HUES6 (cell line): ENCODE data around the gene NSMF.
"Not testable (repeated sequence)": the region's sequence is repeated elsewhere in the genome, so short reads cannot be mapped to it uniquely, and the experiment has no call there.

Experiments used
- H3K27ac ChIP-seq: 2 replicates; pipeline ENCODE4 v1.7.0; 2013; ENCODE audit warnings: low read depth, mild to moderate bottlenecking, low read length, inconsistent platforms
- H3K27me3 ChIP-seq: 2 replicates; pipeline ENCODE4 v1.6.1; 2013; ENCODE audit warnings: low read length; ENCODE audit not compliant: control insufficient read depth, insufficient read depth
- H3K36me3 ChIP-seq: 2 replicates; pipeline ENCODE4 v1.6.1; 2013; ENCODE audit warnings: low read length; ENCODE audit not compliant: control insufficient read depth, insufficient read depth
- H3K4me1 ChIP-seq: 2 replicates; pipeline ENCODE4 v1.6.1; 2013; ENCODE audit warnings: low read length; ENCODE audit not compliant: control insufficient read depth, insufficient read depth
- H3K4me3 ChIP-seq: 2 replicates; pipeline ENCODE4 v1.5.1; 2013; ENCODE audit warnings: low read depth, low read length
- H3K9ac ChIP-seq: one replicate; pipeline ENCODE4 v1.6.1; 2013; ENCODE audit warnings: mild to moderate bottlenecking, low read length
- H3K9me3 ChIP-seq: 2 replicates; pipeline ENCODE4 v1.6.1; 2013; ENCODE audit warnings: low read depth, low read length; ENCODE audit not compliant: control insufficient read depth, insufficient read depth

Gene NSMF

DNA sequence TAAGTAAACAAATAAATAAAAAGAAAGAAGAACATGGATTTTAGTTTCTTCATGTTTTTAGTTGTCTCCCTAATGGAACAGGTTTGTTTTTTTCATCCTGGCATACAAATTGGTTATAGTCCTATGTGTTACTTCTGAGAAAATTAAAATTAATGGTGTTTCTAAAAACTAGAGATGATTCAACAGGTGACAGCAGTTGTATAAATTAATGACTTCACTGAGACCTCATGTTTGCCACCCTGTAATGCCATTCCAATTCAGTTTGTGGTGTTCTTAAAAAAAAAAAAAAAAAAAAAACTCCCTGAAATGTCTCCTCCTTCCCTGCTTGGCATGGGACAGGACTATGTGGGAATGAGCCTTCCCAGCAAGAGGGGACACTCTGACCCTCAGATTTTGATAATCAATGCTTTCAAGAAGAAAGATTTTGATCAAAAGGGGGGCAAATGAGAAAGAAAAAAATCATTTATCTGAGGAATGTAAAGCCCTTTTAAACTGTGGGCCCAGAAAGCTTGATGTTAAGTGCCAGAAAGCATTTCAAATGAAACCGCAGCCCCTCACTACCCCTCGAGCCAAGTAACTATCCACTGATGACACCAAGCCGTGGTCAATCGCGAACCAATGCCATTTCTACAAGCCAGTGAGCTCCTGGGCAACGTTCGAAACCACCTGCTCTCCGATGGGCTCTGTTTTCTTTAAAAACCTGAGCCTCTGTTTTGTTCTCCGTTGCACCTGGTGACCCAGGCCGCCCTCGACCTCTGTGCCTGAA lies 37.1 kb downstream of the NSMF start:
- Histone ChIP-seq H3K4me3 (peak overlapping the region; percentile 91), H3K27ac (peak overlapping the region; percentile 56; the same call in 1 of the 2 replicates), H3K9ac (peak overlapping the region; percentile 27), H3K4me1 (no peaks in the 10 kb centered on the region), H3K36me3 (no peaks in the 10 kb centered on the region), H3K27me3 (peaks cover 17% of the 10 kb centered on the region), H3K9me3 (no peaks in the 10 kb centered on the region)

DNA sequence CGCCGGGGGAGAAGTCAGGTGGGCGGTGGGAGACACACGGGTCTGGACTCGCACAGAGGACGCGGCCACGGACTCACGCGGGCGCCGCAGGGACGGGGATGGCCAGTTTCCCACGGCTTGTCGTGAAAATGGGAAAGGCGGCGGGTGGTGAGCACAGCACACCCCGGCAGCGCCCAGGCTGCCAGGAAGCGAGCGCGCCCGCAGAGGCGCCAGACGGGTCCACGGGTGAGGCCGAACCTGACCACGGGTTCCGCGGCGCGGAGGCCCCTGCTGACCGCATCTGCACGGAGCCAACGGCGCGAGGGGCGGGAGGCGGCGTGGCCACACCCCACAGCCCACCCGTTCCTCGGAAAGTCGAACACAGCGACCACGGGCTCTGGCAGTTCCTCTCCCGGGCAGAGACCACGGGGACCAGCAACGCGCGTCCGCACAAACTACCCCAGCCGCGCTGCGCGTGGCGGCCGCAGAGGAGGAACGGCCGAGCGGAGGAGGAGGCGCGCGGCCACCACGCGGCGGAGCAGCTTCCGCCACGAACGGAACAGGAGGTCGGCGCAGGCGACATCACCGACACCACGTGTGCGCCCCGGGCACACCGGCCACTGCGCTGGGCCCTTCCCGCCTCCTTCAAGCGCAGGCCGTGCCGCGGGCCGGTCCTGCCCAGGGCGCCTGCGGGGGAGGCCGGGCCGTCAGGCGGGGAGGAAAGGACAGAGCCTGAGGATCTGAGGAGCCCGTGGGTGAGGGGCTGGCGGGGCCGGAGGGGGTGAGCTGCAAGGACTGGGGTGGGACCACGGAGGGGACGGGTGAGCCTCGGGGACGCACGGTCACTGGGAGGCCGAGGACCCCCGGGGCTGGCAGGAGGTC lies 41.7 kb downstream of the NSMF start:
- H3K27ac ChIP-seq: no peak overlapping the region
- no peaks in the 10 kb centered on the region for H3K36me3 ChIP-seq
- H3K4me1 ChIP-seq: no peaks in the 10 kb centered on the region
- H3K27me3 ChIP-seq: no peaks in the 10 kb centered on the region
- H3K9ac ChIP-seq: no peak overlapping the region
- no peaks in the 10 kb centered on the region for H3K9me3 ChIP-seq
- no peak overlapping the region for H3K4me3 ChIP-seq

DNA sequence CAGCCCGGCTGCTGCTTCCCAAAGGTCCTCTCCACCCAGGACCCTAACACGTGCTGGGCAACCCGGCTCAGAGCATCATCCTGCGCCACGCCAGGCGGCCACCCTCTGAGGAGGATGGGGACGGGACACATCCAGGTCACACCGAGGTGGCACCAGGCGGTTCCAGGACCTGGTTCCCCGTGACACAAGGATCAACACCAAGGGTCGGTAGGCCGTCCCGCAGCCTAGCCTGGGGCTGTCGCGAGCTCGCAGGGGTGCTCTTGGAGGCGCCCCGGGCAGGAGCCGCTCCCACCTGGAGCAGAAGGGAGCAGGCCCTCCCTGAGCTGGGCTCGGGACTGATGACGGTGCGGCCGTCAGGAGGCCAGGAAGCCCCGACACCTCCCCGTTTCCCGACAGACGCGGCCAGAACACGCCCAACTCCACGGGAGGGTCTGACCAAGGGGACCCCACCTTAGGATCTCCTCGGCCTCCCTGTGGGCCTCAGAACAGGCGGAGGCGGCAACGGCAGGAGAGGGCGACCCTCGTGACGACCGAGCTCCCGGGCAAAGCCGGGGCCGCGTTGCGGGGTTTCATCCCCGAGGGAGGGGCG lies 42.5 kb downstream of the NSMF start:
- Histone ChIP-seq H3K9me3 (no peaks in the 10 kb centered on the region), H3K27ac (no peak overlapping the region), H3K4me3 (no peak overlapping the region), H3K9ac (no peak overlapping the region), H3K36me3 (no peaks in the 10 kb centered on the region), H3K27me3 (no peaks in the 10 kb centered on the region), H3K4me1 (peaks cover 3% of the 10 kb centered on the region; the same call in 1 of the 2 replicates)

DNA sequence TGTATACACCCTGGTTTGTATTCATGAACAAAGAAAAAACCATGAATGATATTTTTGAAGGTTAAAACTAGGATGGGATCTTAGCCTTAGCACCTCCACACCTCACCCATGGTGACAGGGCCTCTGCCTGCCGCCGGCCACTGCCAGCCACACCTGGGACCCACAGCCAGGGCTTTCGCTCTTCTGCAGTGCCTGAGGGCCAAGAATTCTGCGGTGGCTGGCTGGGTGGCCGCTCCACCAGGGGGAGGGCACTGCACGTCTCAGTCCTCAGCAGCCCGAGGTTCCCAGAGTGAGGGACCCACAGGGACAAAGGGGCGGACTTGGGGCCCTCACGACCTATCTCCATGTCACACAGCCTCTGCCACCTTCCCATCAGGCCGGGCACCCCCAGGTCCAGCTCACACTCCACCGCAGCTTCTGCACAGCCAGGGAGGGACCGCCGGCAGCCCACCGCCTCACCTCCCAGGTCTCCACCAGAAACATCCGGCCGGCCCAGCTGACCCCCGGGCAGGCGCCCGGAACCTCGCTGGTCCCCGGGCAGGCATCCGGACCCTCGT lies 43.0 kb downstream of the NSMF start:
- Histone ChIP-seq H3K4me1 (peaks cover 3% of the 10 kb centered on the region; the same call in 1 of the 2 replicates), H3K9ac (no peak overlapping the region), H3K27me3 (no peaks in the 10 kb centered on the region), H3K9me3 (no peaks in the 10 kb centered on the region), H3K4me3 (no peak overlapping the region), H3K27ac (no peak overlapping the region), H3K36me3 (no peaks in the 10 kb centered on the region)

DNA sequence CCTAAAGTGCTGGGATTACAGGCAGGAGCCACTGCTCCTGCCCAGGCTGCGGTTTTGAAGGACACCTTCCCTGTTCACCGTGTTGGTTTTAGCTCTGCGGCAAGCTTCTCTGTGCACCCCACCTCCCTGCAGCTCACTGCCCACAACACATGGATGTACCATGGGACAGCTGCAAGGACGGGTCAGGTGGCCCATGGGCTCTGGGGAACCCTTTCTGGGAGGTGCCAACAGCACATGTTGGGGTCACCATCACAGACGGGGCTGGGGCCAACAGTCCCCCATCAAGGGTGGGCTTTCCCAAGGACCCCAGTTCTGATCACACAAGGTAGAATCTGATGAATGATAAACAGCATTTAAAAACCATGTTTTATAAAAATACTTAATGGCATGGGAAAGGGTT lies 43.7 kb downstream of the NSMF start:
- Histone ChIP-seq H3K9ac (no peak overlapping the region), H3K36me3 (no peaks in the 10 kb centered on the region), H3K4me3 (no peak overlapping the region), H3K9me3 (no peaks in the 10 kb centered on the region), H3K4me1 (peaks cover 3% of the 10 kb centered on the region; the same call in 1 of the 2 replicates), H3K27me3 (no peaks in the 10 kb centered on the region), H3K27ac (no peak overlapping the region)

DNA sequence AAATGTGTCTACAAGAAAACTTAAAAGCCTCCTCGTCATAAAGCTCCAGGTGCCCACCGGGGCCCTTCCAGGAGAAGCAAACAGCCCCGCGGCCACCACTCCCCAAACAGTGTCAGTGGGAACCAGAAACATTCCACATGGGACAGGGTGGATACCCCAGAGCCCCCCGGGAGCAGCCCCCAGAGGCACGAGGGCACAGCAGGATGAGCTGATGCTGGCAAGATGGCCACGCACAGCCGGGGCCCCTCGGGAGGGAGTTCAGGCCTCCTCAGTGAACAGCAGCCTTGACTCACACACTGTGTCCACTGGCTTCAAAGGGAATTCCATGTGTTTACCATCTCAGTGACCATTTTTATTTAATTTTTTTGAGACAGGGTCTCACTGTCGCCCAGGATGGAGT lies 46.7 kb downstream of the NSMF start:
- Histone ChIP-seq H3K27ac (no peak overlapping the region), H3K36me3 (no peaks in the 10 kb centered on the region), H3K4me3 (no peak overlapping the region), H3K4me1 (peaks cover 3% of the 10 kb centered on the region), H3K9me3 (no peaks in the 10 kb centered on the region), H3K9ac (no peak overlapping the region), H3K27me3 (no peaks in the 10 kb centered on the region)

DNA sequence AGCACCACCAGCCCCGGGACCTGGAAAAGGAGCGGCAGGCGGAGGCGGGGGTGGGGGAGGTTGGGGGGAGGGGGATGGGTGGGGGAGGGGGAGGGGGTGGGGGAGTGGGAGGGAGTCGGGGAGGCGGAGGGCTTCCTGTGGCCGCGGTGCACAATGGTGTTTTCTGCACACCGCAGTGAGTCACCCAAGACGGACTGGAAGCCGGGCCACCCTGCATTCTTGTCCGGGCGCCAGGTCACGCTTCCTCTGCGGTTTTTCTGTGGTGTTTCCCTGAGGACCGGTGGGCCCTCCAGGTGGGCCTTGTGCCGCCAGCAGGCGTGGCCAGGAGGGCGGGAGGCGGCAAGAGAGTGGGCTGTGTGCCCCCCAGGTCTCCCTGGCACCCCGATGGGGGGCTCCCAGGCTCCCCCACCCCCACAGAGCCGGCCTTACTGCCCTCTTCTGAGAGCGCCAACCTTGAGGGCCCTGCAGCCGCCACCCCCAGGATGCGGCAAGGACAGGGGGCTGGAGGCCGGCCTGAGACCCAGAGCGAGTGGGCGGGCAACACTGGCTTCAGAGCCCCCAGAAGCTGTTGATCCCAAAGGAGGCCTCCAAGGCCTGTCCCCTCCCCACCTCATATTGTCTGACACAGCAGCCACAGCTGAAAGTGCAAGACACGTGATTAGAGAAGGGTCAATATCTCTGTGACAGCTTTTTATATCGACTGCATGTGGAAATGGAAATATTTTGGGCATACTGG lies 47.3 kb downstream of the NSMF start:
- H3K27me3 ChIP-seq: no peaks in the 10 kb centered on the region
- H3K27ac ChIP-seq: peak overlapping the region; percentile 21; the same call in 1 of the 2 replicates
- no peaks in the 10 kb centered on the region for H3K9me3 ChIP-seq
- peaks cover 3% of the 10 kb centered on the region for H3K4me1 ChIP-seq
- no peak overlapping the region for H3K9ac ChIP-seq
- no peak overlapping the region for H3K4me3 ChIP-seq
- H3K36me3 ChIP-seq: no peaks in the 10 kb centered on the region

DNA sequence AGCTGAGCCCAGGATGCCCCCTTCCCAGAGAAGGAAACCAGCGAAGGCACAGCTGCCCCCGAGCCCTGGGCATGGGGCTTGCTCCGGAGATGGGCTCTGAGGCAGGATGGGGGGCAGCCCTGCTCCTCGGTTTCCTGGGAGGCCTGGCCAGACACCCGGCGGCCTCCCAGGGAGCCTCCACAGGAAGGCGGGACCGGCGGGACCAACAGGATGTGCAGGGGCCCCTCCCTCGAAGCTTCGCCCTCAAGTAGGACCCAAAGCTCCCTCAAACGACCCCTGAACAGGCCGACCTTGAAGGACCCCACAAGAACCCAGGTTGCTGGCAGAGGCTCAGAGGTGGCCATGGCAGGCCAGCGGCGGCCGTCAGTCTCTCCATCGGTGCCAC lies 47.9 kb downstream of the NSMF start:
- Histone ChIP-seq H3K27ac (no peak overlapping the region), H3K9ac (no peak overlapping the region), H3K4me3 (no peak overlapping the region), H3K9me3 (no peaks in the 10 kb centered on the region), H3K4me1 (peaks cover 3% of the 10 kb centered on the region), H3K36me3 (no peaks in the 10 kb centered on the region), H3K27me3 (no peaks in the 10 kb centered on the region; the same call in 1 of the 2 replicates)

DNA sequence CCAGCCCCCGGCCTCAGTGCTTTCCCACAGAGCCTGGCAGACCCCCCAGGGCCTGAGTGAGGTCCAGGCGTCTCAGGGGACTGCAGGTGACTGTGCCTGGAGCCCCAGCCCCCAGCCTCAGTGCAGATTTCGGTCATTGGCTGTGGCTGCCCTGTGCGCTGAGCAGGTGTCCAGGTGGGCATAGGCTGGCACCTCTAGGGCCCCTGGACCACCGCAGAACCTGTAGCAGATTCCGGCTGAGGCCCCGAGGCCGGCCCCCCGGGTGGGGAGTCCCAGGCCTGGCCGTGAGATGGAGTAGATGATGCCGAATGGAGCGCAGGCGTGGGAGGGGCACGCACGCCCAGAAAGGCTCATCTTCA lies 48.3 kb downstream of the NSMF start:
- Histone ChIP-seq H3K27ac (no peak overlapping the region), H3K36me3 (no peaks in the 10 kb centered on the region), H3K9ac (no peak overlapping the region), H3K4me1 (peaks cover 3% of the 10 kb centered on the region), H3K9me3 (no peaks in the 10 kb centered on the region), H3K27me3 (no peaks in the 10 kb centered on the region; the same call in 1 of the 2 replicates), H3K4me3 (no peak overlapping the region)

DNA sequence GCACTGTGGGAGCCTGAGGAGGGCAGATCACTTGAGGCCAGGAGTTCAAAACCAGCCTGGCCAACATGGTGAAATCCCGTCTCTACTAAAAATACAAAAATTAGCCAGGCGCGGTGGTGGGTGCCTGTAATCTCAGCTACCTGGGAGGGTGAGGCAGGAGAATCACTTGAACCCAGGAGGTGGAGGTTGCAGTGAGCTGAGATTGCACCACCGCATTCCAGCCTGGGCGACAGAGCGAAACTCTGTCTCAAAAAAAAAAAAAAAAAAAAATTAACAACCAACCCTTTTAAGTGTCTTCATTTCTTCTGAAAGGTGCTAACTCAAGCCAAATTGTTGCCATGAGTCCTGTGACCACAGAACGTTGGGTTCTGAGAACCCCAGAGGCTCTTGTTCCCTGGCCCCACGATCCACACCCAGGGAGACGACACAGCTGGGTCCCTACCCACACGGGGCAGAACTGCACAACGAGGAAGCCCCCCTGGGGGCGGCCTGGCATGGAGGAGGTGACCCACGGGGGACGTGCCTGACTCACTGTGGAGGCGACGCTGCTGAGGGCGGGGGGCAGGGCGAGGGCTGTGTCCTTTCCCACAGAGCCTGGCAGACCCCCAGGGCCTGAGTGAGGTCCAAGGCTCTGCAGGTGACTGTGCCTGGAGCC lies 48.8 kb downstream of the NSMF start:
- H3K9ac ChIP-seq, H3K4me3 ChIP-seq, H3K27ac ChIP-seq, H3K36me3 ChIP-seq, H3K4me1 ChIP-seq, H3K9me3 ChIP-seq, H3K27me3 ChIP-seq: not testable (repeated sequence)
